ENCODE data around the gene NFATC3. TPM values are rescaled to one million over a fixed set of nuclear protein-coding genes. Genes with fewer than 3 reads are reported as not detected.

NFATC3 gene
- total and polyA plus RNA-seq, 4 donors, result 9.7 to 21.2 (median 16.8) TPM

- Histone ChIP-seq H3K27me3 (ENCODE audit: control insufficient read depth in 4 of 4, insufficient read depth in 4 of 4, low read length in 3 of 4) (no peaks in the 10 kb centered on the region), H3K9me3 (ENCODE audit: control insufficient read depth in 4 of 4, low read length in 3 of 4) (no peaks in the 10 kb centered on the region), H3K9ac (ENCODE audit: low read depth in 1 of 2, low read length in 2 of 2) (no peak overlapping the region), H3K4me1 (ENCODE audit: control insufficient read depth in 4 of 4, insufficient read depth in 4 of 4, low read length in 3 of 4) (peaks cover 0 to 1% (median 0%) of the 10 kb centered on the region in 4 donors), H3K27ac (ENCODE audit: low read depth in 1 of 2, low read length in 2 of 2) (no peak overlapping the region), H3K36me3 (ENCODE audit: control insufficient read depth in 4 of 4, insufficient read depth in 3 of 4, low read depth in 1 of 4, low read length in 3 of 4) (peaks cover 0 to 8% (median 5%) of the 10 kb centered on the region in 4 donors), H3K4me3 (ENCODE audit: low read depth in 1 of 3, low read length in 3 of 3) (no peak overlapping the region)
- no peak for TF ChIP-seq YY1 (IDR thresholded peaks at IDR 0.05)
- no peak for TF ChIP-seq TAF1 (conservative IDR thresholded peaks at IDR 0.05)
- no peak for TF ChIP-seq CTCF (IDR thresholded peaks at IDR 0.05; ENCODE audit: low read depth, low read length, missing input control)
- TF ChIP-seq RAD21 (IDR thresholded peaks at IDR 0.05), result no peak
- TF ChIP-seq FOXA2 (IDR thresholded peaks at IDR 0.05), result no peak
- DNase-seq (ENCODE audit: low spot score), result no peak
Observed at GRCh38 chr16:68059804-68060203, 25.4 kb upstream of the NFATC3 start.

GRCh38 chr16:68061396-68061795 lies 23.8 kb upstream of the NFATC3 start:
- H3K36me3 ChIP-seq (ENCODE audit: control insufficient read depth in 4 of 4, insufficient read depth in 3 of 4, low read depth in 1 of 4, low read length in 3 of 4), result peaks cover 0 to 9% (median 2%) of the 10 kb centered on the region in 4 donors
- WGBS, result 97% methylated on average over 3 of the region's 3 CpGs
- H3K27me3 ChIP-seq (ENCODE audit: control insufficient read depth in 4 of 4, insufficient read depth in 4 of 4, low read length in 3 of 4), result no peaks in the 10 kb centered on the region
- H3K4me1 ChIP-seq (ENCODE audit: control insufficient read depth in 4 of 4, insufficient read depth in 4 of 4, low read length in 3 of 4), result peaks cover 0 to 3% (median 0%) of the 10 kb centered on the region in 4 donors
- H3K9ac ChIP-seq (ENCODE audit: low read depth in 1 of 2, low read length in 2 of 2), result no peak overlapping the region
- no peak for TF ChIP-seq EGR1 (IDR thresholded peaks at IDR 0.05; ENCODE audit: low read depth in 2 of 2)
- TF ChIP-seq YY1 (IDR thresholded peaks at IDR 0.05), result no peak
- TF ChIP-seq HNF4A (conservative IDR thresholded peaks at IDR 0.05), result no peak
- TF ChIP-seq MAX (IDR thresholded peaks at IDR 0.05), result no peak
- H3K9me3 ChIP-seq (ENCODE audit: control insufficient read depth in 4 of 4, low read length in 3 of 4), result no peaks in the 10 kb centered on the region
- H3K27ac ChIP-seq (ENCODE audit: low read depth in 1 of 2, low read length in 2 of 2), result no peak overlapping the region
- no peak overlapping the region for H3K4me3 ChIP-seq (ENCODE audit: low read depth in 1 of 3, low read length in 3 of 3)
- no peak for DNase-seq (ENCODE audit: low spot score)

GRCh38 chr16:68062910-68063393 lies 22.2 kb upstream of the NFATC3 start:
- H3K4me1 ChIP-seq (ENCODE audit: control insufficient read depth in 4 of 4, insufficient read depth in 4 of 4, low read length in 3 of 4), result peaks cover 0 to 3% (median 0%) of the 10 kb centered on the region in 4 donors
- TF ChIP-seq FOXA2 (IDR thresholded peaks at IDR 0.05) (no peak), ATF3 (IDR thresholded peaks at IDR 0.05) (no peak), EGR1 (IDR thresholded peaks at IDR 0.05; ENCODE audit: low read depth in 2 of 2) (no peak), CTCF (IDR thresholded peaks at IDR 0.05; ENCODE audit: low read depth, low read length, missing input control) (no peak), NR2F2 (IDR thresholded peaks at IDR 0.05) (no peak), ZBTB33 (IDR thresholded peaks at IDR 0.05) (no peak), RAD21 (IDR thresholded peaks at IDR 0.05) (no peak), JUND (IDR thresholded peaks at IDR 0.05) (no peak), YY1 (IDR thresholded peaks at IDR 0.05) (no peak), TAF1 (conservative IDR thresholded peaks at IDR 0.05) (no peak), GABPA (IDR thresholded peaks at IDR 0.05 in 1 of 2, conservative IDR thresholded peaks at IDR 0.05 in 1 of 2) (no peak), FOXA1 (IDR thresholded peaks at IDR 0.05) (no peak), HNF4A (conservative IDR thresholded peaks at IDR 0.05) (no peak), REST (IDR thresholded peaks at IDR 0.05) (no peak), SP1 (IDR thresholded peaks at IDR 0.05) (no peak), RXRA (IDR thresholded peaks at IDR 0.05) (no peak), HNF4G (IDR thresholded peaks at IDR 0.05) (no peak)

More at GRCh38 chr16:68062910-68063393, 22.2 kb upstream of the NFATC3 start:
- H3K27me3 ChIP-seq (ENCODE audit: control insufficient read depth in 4 of 4, insufficient read depth in 4 of 4, low read length in 3 of 4), result no peaks in the 10 kb centered on the region
- H3K9me3 ChIP-seq (ENCODE audit: control insufficient read depth in 4 of 4, low read length in 3 of 4), result no peaks in the 10 kb centered on the region
- DNase-seq (ENCODE audit: low spot score), result no peak
- peaks cover 0 to 12% (median 2%) of the 10 kb centered on the region in 4 donors for H3K36me3 ChIP-seq (ENCODE audit: control insufficient read depth in 4 of 4, insufficient read depth in 3 of 4, low read depth in 1 of 4, low read length in 3 of 4)
- H3K9ac ChIP-seq (ENCODE audit: low read depth in 1 of 2, low read length in 2 of 2), result no peak overlapping the region
- H3K27ac ChIP-seq (ENCODE audit: low read depth in 1 of 2, low read length in 2 of 2), result no peak overlapping the region
- H3K4me3 ChIP-seq (ENCODE audit: low read depth in 1 of 3, low read length in 3 of 3), result no peak overlapping the region
- 97% methylated on average over 4 of the region's 4 CpGs for WGBS

All from liver (tissue), 9 donors.